ENCODE measurements around the gene PLK4.

DNA sequence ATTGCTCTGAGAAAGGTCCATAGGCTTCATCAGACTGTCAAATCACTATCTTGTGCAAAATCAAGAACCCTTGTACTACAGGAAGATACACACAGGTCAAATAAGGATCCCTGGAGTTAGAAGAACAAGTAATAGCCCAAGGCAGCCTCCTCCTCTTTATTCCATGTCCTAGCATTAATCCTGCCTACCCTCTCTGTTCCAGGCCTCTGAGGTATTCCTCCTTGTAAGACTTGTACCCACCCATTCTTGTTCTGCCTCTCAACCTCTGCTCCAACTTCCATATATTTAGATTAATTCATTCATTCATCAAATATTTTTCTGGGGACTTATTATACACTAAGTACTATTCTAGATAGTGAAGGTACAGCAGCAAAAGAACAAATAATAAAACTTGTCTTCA is 10.4 kb upstream of the PLK4 start:
- TF ChIP-seq, protein P1, sequence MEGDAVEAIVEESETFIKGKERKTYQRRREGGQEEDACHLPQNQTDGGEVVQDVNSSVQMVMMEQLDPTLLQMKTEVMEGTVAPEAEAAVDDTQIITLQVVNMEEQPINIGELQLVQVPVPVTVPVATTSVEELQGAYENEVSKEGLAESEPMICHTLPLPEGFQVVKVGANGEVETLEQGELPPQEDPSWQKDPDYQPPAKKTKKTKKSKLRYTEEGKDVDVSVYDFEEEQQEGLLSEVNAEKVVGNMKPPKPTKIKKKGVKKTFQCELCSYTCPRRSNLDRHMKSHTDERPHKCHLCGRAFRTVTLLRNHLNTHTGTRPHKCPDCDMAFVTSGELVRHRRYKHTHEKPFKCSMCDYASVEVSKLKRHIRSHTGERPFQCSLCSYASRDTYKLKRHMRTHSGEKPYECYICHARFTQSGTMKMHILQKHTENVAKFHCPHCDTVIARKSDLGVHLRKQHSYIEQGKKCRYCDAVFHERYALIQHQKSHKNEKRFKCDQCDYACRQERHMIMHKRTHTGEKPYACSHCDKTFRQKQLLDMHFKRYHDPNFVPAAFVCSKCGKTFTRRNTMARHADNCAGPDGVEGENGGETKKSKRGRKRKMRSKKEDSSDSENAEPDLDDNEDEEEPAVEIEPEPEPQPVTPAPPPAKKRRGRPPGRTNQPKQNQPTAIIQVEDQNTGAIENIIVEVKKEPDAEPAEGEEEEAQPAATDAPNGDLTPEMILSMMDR (IDR thresholded peaks at IDR 0.05; ENCODE audit: low read length) = no peak
- no peak for TF ChIP-seq EZH2 (optimal IDR thresholded peaks at IDR 0.05; ENCODE audit: low read depth, low read length)

All from MM.1S (cell line).